HEK293 (cell line): ENCODE data around the gene PA2G4.

Experiments
- CTCF ChIP-seq: fragments of 450-650 bp; formaldehyde crosslinking; IDR thresholded peaks from 2 replicates; pipeline ENCODE4 v1.5.1; 2016; ENCODE audit warnings: missing biosample characterization, missing genetic modification characterization
- KLF16 ChIP-seq: fragments of 450-650 bp; formaldehyde crosslinking; IDR thresholded peaks from 2 replicates; pipeline ENCODE4 v1.5.1; 2017; ENCODE audit warnings: missing biosample characterization, missing genetic modification characterization
- MEIS1 ChIP-seq: sonication (generic); formaldehyde crosslinking; IDR thresholded peaks from 2 replicates; pipeline ENCODE4 v1.8.1; 2022; ENCODE audit warnings: missing genetic modification reagents, mild to moderate bottlenecking, borderline replicate concordance
- ZBTB26 ChIP-seq: fragments of 450-650 bp; formaldehyde crosslinking; optimal IDR thresholded peaks from 2 replicates; pipeline ENCODE3; 2016; ENCODE audit warnings: missing biosample characterization, mild to moderate bottlenecking, missing genetic modification characterization
- ZNF10 ChIP-seq: fragments of 450-650 bp; formaldehyde crosslinking; IDR thresholded peaks from 2 replicates; pipeline ENCODE4 v1.5.1; 2017; ENCODE audit warnings: missing biosample characterization, missing genetic modification characterization
- ZNF138 ChIP-seq: fragments of 450-650 bp; formaldehyde crosslinking; IDR thresholded peaks from 2 replicates; pipeline ENCODE4 v1.5.1; 2016; ENCODE audit warnings: missing biosample characterization, missing genetic modification characterization, borderline replicate concordance
- ZNF24 ChIP-seq: fragments of 450-650 bp; formaldehyde crosslinking; IDR thresholded peaks from 2 replicates; pipeline ENCODE4 v1.5.1; 2016; ENCODE audit warnings: missing biosample characterization, missing genetic modification characterization
- ZNF248 ChIP-seq: fragments of 450-650 bp; formaldehyde crosslinking; IDR thresholded peaks from 2 replicates; pipeline ENCODE4 v1.5.1; 2017; ENCODE audit warnings: missing biosample characterization, missing genetic modification characterization
- ZNF549 ChIP-seq: fragments of 450-650 bp; IDR thresholded peaks from 2 replicates; pipeline ENCODE4 v1.5.1; 2018; ENCODE audit warnings: missing biosample characterization, missing genetic modification characterization, mild to moderate bottlenecking, inconsistent platforms, moderate library complexity
- ZSCAN18 ChIP-seq: fragments of 450-650 bp; formaldehyde crosslinking; IDR thresholded peaks from 2 replicates; pipeline ENCODE4 v1.5.1; 2016; ENCODE audit warnings: missing biosample characterization, missing genetic modification characterization

GRCh38 chr12:56103823-56104108 is 593 bp upstream of the PA2G4 start:
- TF ChIP-seq MEIS1 (no peak), CTCF (tag by site-specific recombination) (no peak), ZSCAN18 (tag by site-specific recombination) (no peak), ZNF248 (tag by site-specific recombination) (no peak), ZNF24 (tag by site-specific recombination) (no peak; the same call in 1 of the 2 replicates), ZNF138 (tag by site-specific recombination) (no peak), KLF16 (tag by site-specific recombination) (no peak), ZNF549 (tag by site-specific recombination) (no peak), ZNF10 (tag by site-specific recombination) (no peak), ZBTB26 (tag by site-specific recombination) (no peak)
